SK-N-SH (cell line): Measurements from ENCODE around the gene CADM2. TPM values are rescaled to one million over a fixed set of nuclear protein-coding genes. Genes with fewer than 3 reads are reported as not detected.

Experiments used
- CTCF ChIA-PET: fragments of 300-600, 350-600 bp; formaldehyde crosslinking; extraction: SDS; loops from one replicate; lab custom pipeline; 2021; lab: Yijun Ruan, JAX
- POLR2A ChIA-PET: fragments of 350-600 bp; sonication (Branson Sonifier 250); formaldehyde crosslinking; extraction: SDS; loops from one replicate; lab custom pipeline; 2020; ENCODE audit warnings: antibody characterized with exemption, inconsistent platforms; lab: Yijun Ruan, JAX
- DNase-seq: peaks from one replicate; pipeline ENCODE4 v3.0.0; 2012
- H2AFZ ChIP-seq: fragments of 200-600 bp; sonication (generic); 2 replicates; pipeline ENCODE4 v1.8.1; 2016; ENCODE audit warnings: antibody characterized with exemption, mild to moderate bottlenecking, low read depth
- H3F3A ChIP-seq: fragments of 200-600 bp; sonication (generic); replicated peaks from 2 replicates; pipeline ENCODE3; 2016; ENCODE audit warnings: antibody characterized with exemption, mild to moderate bottlenecking; ENCODE audit not compliant: insufficient read depth
- H3K27ac ChIP-seq, 2 experiments: fragments of 200-500 bp in 1 of 2; fragments of 200-600 bp in 1 of 2; sonication (Bioruptor generic) in 1 of 2; sonication (generic), shearing (Covaris generic) in 1 of 2; 2 replicates each; pipeline versions ENCODE4 v1.5.1 to v1.6.1; 2014 to 2016; ENCODE audit warnings: low read depth in 2 of 2, inconsistent platforms in 1 of 2, low read length in 1 of 2, mild to moderate bottlenecking in 1 of 2, mixed read lengths in 1 of 2
- H3K27me3 ChIP-seq: fragments of 200-600 bp; sonication (generic), shearing (Covaris generic); 2 replicates; pipeline ENCODE4 v1.6.1; 2016; ENCODE audit warnings: mixed run types; ENCODE audit not compliant: insufficient read depth
- H3K36me3 ChIP-seq, 2 experiments: fragments of 200-500 bp in 1 of 2; fragments of 200-600 bp in 1 of 2; sonication (Bioruptor generic) in 1 of 2; sonication (generic) in 1 of 2; replicated peaks in 1 of 2; 2 replicates each; pipeline versions ENCODE3 to v1.5.1; 2014 to 2016; ENCODE audit warnings: low read length in 1 of 2, mild to moderate bottlenecking in 1 of 2; ENCODE audit not compliant: insufficient read depth in 2 of 2, control insufficient read depth in 1 of 2
- H3K4me1 ChIP-seq, 2 experiments: fragments of 200-500 bp in 1 of 2; fragments of 200-600 bp in 1 of 2; sonication (Bioruptor generic) in 1 of 2; sonication (generic), shearing (Covaris generic) in 1 of 2; 2 replicates each; pipeline versions ENCODE4 v1.5.1 to v1.6.1; 2014 to 2016; ENCODE audit warnings: low read depth in 1 of 2, low read length in 1 of 2, mixed run types in 1 of 2; ENCODE audit not compliant: insufficient read depth in 2 of 2, control insufficient read depth in 1 of 2
- H3K4me2 ChIP-seq: fragments of 200-600 bp; sonication (generic), shearing (Covaris generic); 2 replicates; pipeline ENCODE4 v1.6.1; 2017; ENCODE audit warnings: mixed run types
- H3K4me3 ChIP-seq, 2 experiments: fragments of 200-500 bp in 1 of 2; fragments of 200-600 bp in 1 of 2; sonication (Bioruptor generic) in 1 of 2; sonication (generic), shearing (Covaris generic) in 1 of 2; 2 replicates each; pipeline versions ENCODE4 v1.5.1 to v1.8.1; 2014 to 2016; ENCODE audit warnings: low read depth in 2 of 2, inconsistent platforms in 1 of 2, low read length in 1 of 2, mild to moderate bottlenecking in 1 of 2, mixed read lengths in 1 of 2, moderate library complexity in 1 of 2
- H3K79me2 ChIP-seq: fragments of 200-600 bp; sonication (generic); 2 replicates; pipeline ENCODE4 v1.8.1; 2017; ENCODE audit warnings: mild to moderate bottlenecking; ENCODE audit not compliant: insufficient read depth
- H3K9ac ChIP-seq: fragments of 200-600 bp; sonication (generic); 2 replicates; pipeline ENCODE4 v1.6.1; 2017; ENCODE audit warnings: mixed run types
- H3K9me2 ChIP-seq: fragments of 200-600 bp; sonication (generic); 2 replicates; pipeline ENCODE4 v1.6.1; 2017; ENCODE audit warnings: mixed run types
- H3K9me3 ChIP-seq: fragments of 200-600 bp; sonication (generic); 2 replicates; pipeline ENCODE4 v1.6.1; 2017; ENCODE audit warnings: mixed run types, mild to moderate bottlenecking, moderate library complexity
- H4K20me1 ChIP-seq: fragments of 200-600 bp; sonication (generic); 2 replicates; pipeline ENCODE4 v1.6.1; 2017; ENCODE audit warnings: mild to moderate bottlenecking, mixed run types; ENCODE audit not compliant: insufficient read depth
- CHD2 ChIP-seq: fragments of 150-350 bp; IDR thresholded peaks from 2 replicates; pipeline ENCODE4 v1.6.1; 2018; ENCODE audit warnings: low read length; ENCODE audit not compliant: partially characterized antibody
- EP300 ChIP-seq, 2 experiments: IDR thresholded peaks; 2 replicates each; pipeline versions ENCODE4 v1.4.0 to v1.6.1; 2012; ENCODE audit warnings: borderline replicate concordance in 1 of 2, low read depth in 1 of 2, low read length in 1 of 2
- FOXJ3 ChIP-seq: sonication (generic); formaldehyde crosslinking; IDR thresholded peaks from 2 replicates; pipeline ENCODE4 v1.5.1; 2020; ENCODE audit warnings: mild to moderate bottlenecking, missing genetic modification reagents
- FOXM1 ChIP-seq: IDR thresholded peaks from 2 replicates; pipeline ENCODE4 v1.4.0; 2012; ENCODE audit warnings: low read depth, mild to moderate bottlenecking
- GABPA ChIP-seq: IDR thresholded peaks from 2 replicates; pipeline ENCODE4 v1.4.0; 2012; ENCODE audit warnings: low read depth, mild to moderate bottlenecking
- MXI1 ChIP-seq: IDR thresholded peaks from 2 replicates; pipeline ENCODE4 v1.6.1; 2012; ENCODE audit warnings: mild to moderate bottlenecking, low read depth, low read length, improper control_type of control experiment
- NRF1 ChIP-seq: IDR thresholded peaks from 2 replicates; pipeline ENCODE4 v1.6.1; 2012; ENCODE audit warnings: low read depth, mild to moderate bottlenecking, low read length
- RAD21 ChIP-seq: IDR thresholded peaks from 2 replicates; pipeline ENCODE4 v1.6.1; 2012; ENCODE audit warnings: mild to moderate bottlenecking, low read length
- RCOR1 ChIP-seq: fragments of 150-350 bp; IDR thresholded peaks from 2 replicates; pipeline ENCODE4 v1.6.1; 2017; ENCODE audit warnings: antibody characterized with exemption, low read length
- RFX5 ChIP-seq: IDR thresholded peaks from 2 replicates; pipeline ENCODE4 v1.6.1; 2012; ENCODE audit warnings: mild to moderate bottlenecking, improper control_type of control experiment, low read length
- TEAD4 ChIP-seq: IDR thresholded peaks from 2 replicates; pipeline ENCODE4 v1.4.0; 2012; ENCODE audit warnings: mild to moderate bottlenecking, borderline replicate concordance; ENCODE audit not compliant: insufficient read depth
- YY1 ChIP-seq: IDR thresholded peaks from 2 replicates; pipeline ENCODE4 v1.4.0; 2012; ENCODE audit warnings: low read depth, mild to moderate bottlenecking
- WGBS: methylation state at CpG from one replicate; pipeline ENCODE4 v1.1.6; 2017; ENCODE audit warnings: low lambda C conversion rate; 5-methylcytosine and 5-hydroxymethylcytosine counted together
- polyA plus RNA-seq, 3 experiments: library from polyadenylated mRNA; depleted of rRNA; stranded (reverse); fragments of >200 nt; gene quantifications; 2 replicates each; pipeline ENCODE4 v1.2.3, GENCODE V29; 2012
- TF ChIP-seq, protein P1 (sequence below): IDR thresholded peaks from 2 replicates; pipeline ENCODE4 v1.4.0; 2012; ENCODE audit warnings: low read depth, borderline replicate concordance
- TF ChIP-seq, protein P2 (sequence below): fragments of 200-600 bp; sonication (generic); IDR thresholded peaks from 2 replicates; pipeline ENCODE4 v1.6.1; 2017; ENCODE audit warnings: antibody characterized with exemption, mild to moderate bottlenecking, moderate library complexity
- TF ChIP-seq, protein P3 (sequence below): fragments of 150-350 bp; IDR thresholded peaks from 2 replicates; pipeline ENCODE4 v1.6.1; 2017; ENCODE audit warnings: antibody characterized with exemption, low read length, low read depth, borderline replicate concordance
- TF ChIP-seq, protein P4 (sequence below): IDR thresholded peaks from 2 replicates; pipeline ENCODE4; 2012

The CADM2 gene
- polyA plus RNA-seq, 1 of the 3 experiments (the other 2 are of a cell fraction), result 0.46 TPM

DNA sequence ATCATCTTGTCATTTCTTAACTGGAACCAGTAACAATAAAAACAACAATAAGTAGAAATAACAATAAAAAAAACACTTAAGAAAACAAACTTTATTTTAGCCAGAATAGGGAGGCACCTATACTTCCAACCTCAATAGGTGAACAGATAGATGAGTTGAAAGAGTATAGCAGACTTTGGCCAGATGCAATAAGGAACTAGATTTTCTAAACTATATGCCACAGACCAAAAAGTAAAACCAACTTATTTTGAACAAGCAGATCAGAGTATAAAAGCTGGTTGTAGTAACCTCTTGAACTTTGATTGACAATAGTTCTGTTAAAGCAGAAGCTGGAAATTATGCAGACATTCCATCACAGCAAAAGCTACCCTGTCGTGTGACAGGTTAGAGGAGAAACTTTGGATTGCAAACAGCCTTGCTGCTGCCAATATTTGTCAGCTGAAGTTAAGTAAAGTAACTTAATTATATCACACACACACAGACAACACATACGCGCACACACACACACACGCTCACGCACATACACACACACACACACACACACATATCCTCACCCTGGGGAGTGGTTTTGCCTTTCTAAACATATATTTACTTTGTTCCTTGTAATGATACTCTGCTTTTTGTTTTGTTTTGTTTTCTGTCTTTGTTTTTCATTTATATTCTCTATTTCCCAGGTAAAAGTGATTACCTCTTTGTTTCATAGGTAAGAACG lies 1128.5 kb downstream of the CADM2 start:
- CTCF ChIA-PET, result no interaction called here
- 61% methylated on average over 6 of the region's 6 CpGs for WGBS
- H3K9me3 ChIP-seq, result no peaks in the 10 kb centered on the region
- H3F3A ChIP-seq, result no peaks in the 10 kb centered on the region
- no peaks in the 10 kb centered on the region for H3K4me1 ChIP-seq
- no peak overlapping the region for H2AFZ ChIP-seq
- H3K9ac ChIP-seq, result no peak overlapping the region
- H3K9me2 ChIP-seq, result no peaks in the 10 kb centered on the region
- no peaks in the 10 kb centered on the region; the same call in 1 of the 2 replicates for H3K27me3 ChIP-seq
- H3K4me3 ChIP-seq, result no peak overlapping the region
- no peaks in the 10 kb centered on the region for H4K20me1 ChIP-seq
- H3K79me2 ChIP-seq, result no peaks in the 10 kb centered on the region
- H3K36me3 ChIP-seq, result no peaks in the 10 kb centered on the region
- no peak overlapping the region for H3K27ac ChIP-seq
- H3K4me2 ChIP-seq, result no peak overlapping the region
- TF ChIP-seq EP300 (IDR thresholded peaks at IDR 0.05; ENCODE audit: borderline replicate concordance in 1 of 2, low read depth in 1 of 2, low read length in 1 of 2) (no peak), RAD21 (no peak), RFX5 (no peak), FOXM1 (no peak), GABPA (no peak), CHD2 (no peak), MXI1 (no peak), FOXJ3 (CRISPR knock-in tag) (no peak), NRF1 (no peak), TEAD4 (no peak), YY1 (no peak), RCOR1 (no peak)
- TF ChIP-seq, protein P1, sequence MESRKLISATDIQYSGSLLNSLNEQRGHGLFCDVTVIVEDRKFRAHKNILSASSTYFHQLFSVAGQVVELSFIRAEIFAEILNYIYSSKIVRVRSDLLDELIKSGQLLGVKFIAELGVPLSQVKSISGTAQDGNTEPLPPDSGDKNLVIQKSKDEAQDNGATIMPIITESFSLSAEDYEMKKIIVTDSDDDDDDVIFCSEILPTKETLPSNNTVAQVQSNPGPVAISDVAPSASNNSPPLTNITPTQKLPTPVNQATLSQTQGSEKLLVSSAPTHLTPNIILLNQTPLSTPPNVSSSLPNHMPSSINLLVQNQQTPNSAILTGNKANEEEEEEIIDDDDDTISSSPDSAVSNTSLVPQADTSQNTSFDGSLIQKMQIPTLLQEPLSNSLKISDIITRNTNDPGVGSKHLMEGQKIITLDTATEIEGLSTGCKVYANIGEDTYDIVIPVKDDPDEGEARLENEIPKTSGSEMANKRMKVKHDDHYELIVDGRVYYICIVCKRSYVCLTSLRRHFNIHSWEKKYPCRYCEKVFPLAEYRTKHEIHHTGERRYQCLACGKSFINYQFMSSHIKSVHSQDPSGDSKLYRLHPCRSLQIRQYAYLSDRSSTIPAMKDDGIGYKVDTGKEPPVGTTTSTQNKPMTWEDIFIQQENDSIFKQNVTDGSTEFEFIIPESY, result no peak
- TF ChIP-seq, protein P2, sequence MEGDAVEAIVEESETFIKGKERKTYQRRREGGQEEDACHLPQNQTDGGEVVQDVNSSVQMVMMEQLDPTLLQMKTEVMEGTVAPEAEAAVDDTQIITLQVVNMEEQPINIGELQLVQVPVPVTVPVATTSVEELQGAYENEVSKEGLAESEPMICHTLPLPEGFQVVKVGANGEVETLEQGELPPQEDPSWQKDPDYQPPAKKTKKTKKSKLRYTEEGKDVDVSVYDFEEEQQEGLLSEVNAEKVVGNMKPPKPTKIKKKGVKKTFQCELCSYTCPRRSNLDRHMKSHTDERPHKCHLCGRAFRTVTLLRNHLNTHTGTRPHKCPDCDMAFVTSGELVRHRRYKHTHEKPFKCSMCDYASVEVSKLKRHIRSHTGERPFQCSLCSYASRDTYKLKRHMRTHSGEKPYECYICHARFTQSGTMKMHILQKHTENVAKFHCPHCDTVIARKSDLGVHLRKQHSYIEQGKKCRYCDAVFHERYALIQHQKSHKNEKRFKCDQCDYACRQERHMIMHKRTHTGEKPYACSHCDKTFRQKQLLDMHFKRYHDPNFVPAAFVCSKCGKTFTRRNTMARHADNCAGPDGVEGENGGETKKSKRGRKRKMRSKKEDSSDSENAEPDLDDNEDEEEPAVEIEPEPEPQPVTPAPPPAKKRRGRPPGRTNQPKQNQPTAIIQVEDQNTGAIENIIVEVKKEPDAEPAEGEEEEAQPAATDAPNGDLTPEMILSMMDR, result no peak
- TF ChIP-seq, protein P3, sequence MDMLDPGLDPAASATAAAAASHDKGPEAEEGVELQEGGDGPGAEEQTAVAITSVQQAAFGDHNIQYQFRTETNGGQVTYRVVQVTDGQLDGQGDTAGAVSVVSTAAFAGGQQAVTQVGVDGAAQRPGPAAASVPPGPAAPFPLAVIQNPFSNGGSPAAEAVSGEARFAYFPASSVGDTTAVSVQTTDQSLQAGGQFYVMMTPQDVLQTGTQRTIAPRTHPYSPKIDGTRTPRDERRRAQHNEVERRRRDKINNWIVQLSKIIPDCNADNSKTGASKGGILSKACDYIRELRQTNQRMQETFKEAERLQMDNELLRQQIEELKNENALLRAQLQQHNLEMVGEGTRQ, result no peak
- TF ChIP-seq, protein P4, sequence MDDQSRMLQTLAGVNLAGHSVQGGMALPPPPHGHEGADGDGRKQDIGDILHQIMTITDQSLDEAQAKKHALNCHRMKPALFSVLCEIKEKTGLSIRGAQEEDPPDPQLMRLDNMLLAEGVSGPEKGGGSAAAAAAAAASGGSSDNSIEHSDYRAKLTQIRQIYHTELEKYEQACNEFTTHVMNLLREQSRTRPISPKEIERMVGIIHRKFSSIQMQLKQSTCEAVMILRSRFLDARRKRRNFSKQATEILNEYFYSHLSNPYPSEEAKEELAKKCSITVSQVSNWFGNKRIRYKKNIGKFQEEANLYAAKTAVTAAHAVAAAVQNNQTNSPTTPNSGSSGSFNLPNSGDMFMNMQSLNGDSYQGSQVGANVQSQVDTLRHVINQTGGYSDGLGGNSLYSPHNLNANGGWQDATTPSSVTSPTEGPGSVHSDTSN, result no peak
- no peak for DNase-seq
- POLR2A ChIA-PET, result no interaction called here
